ENCODE results near the gene CD247. TPM values are rescaled to one million over a fixed set of nuclear protein-coding genes. Genes with fewer than 3 reads are reported as not detected.

CD247 gene
- total RNA-seq, 1 donor: not detected

GRCh38 chr1:167482184-167482583, 36.1 kb downstream of the CD247 start:
- TF ChIP-seq CTCF (IDR thresholded peaks at IDR 0.05; ENCODE audit: extremely low read depth, low read depth, low read length): no peak
- Histone ChIP-seq H3K36me3 (ENCODE audit: insufficient read depth, low read length) (no peaks in the 10 kb centered on the region), H3K4me3 (ENCODE audit: insufficient read depth, low read length) (no peak overlapping the region), H3K27ac (ENCODE audit: low read depth, low read length) (no peak overlapping the region), H3K27me3 (ENCODE audit: insufficient read depth, low read length) (no peaks in the 10 kb centered on the region), H3K9me3 (ENCODE audit: low read depth, low read length) (no peaks in the 10 kb centered on the region), H3K4me1 (ENCODE audit: insufficient read depth, low read length) (no peaks in the 10 kb centered on the region), H3K79me2 (ENCODE audit: insufficient read depth, low read length) (no peaks in the 10 kb centered on the region), H4K20me1 (ENCODE audit: insufficient read depth, low read length) (no peaks in the 10 kb centered on the region), H3K4me2 (ENCODE audit: insufficient read depth, low read length) (no peak overlapping the region), H2AFZ (ENCODE audit: low read length) (no peak overlapping the region)
- DNase-seq (ENCODE audit: insufficient read length, low spot score, missing footprints): no peak

- Histone ChIP-seq H3K4me2 (ENCODE audit: insufficient read depth, low read length) (no peak overlapping the region), H4K20me1 (ENCODE audit: insufficient read depth, low read length) (no peaks in the 10 kb centered on the region), H3K27me3 (ENCODE audit: insufficient read depth, low read length) (no peaks in the 10 kb centered on the region), H3K27ac (ENCODE audit: low read depth, low read length) (no peak overlapping the region), H3K9me3 (ENCODE audit: low read depth, low read length) (no peaks in the 10 kb centered on the region), H3K79me2 (ENCODE audit: insufficient read depth, low read length) (no peaks in the 10 kb centered on the region), H3K36me3 (ENCODE audit: insufficient read depth, low read length) (no peaks in the 10 kb centered on the region), H2AFZ (ENCODE audit: low read length) (no peak overlapping the region), H3K4me3 (ENCODE audit: insufficient read depth, low read length) (no peak overlapping the region), H3K4me1 (ENCODE audit: insufficient read depth, low read length) (no peaks in the 10 kb centered on the region)
- peak; percentile 50 for DNase-seq (ENCODE audit: insufficient read length, low spot score, missing footprints)
- TF ChIP-seq CTCF (IDR thresholded peaks at IDR 0.05; ENCODE audit: extremely low read depth, low read depth, low read length): no peak
Observed at GRCh38 chr1:167479331-167479979, 38.9 kb downstream of the CD247 start.

- Histone ChIP-seq H3K4me3 (ENCODE audit: insufficient read depth, low read length) (no peak overlapping the region), H3K36me3 (ENCODE audit: insufficient read depth, low read length) (no peaks in the 10 kb centered on the region), H3K4me2 (ENCODE audit: insufficient read depth, low read length) (no peak overlapping the region), H3K27me3 (ENCODE audit: insufficient read depth, low read length) (no peaks in the 10 kb centered on the region), H3K9me3 (ENCODE audit: low read depth, low read length) (no peaks in the 10 kb centered on the region), H2AFZ (ENCODE audit: low read length) (no peak overlapping the region), H3K27ac (ENCODE audit: low read depth, low read length) (no peak overlapping the region), H3K4me1 (ENCODE audit: insufficient read depth, low read length) (no peaks in the 10 kb centered on the region), H4K20me1 (ENCODE audit: insufficient read depth, low read length) (no peaks in the 10 kb centered on the region), H3K79me2 (ENCODE audit: insufficient read depth, low read length) (no peaks in the 10 kb centered on the region)
- TF ChIP-seq CTCF (IDR thresholded peaks at IDR 0.05; ENCODE audit: extremely low read depth, low read depth, low read length): no peak
- no peak for DNase-seq (ENCODE audit: insufficient read length, low spot score, missing footprints)
Observed at GRCh38 chr1:167477986-167478385, 40.3 kb downstream of the CD247 start.

GRCh38 chr1:167476061-167476460, 42.3 kb downstream of the CD247 start:
- Histone ChIP-seq H3K4me1 (ENCODE audit: insufficient read depth, low read length) (no peaks in the 10 kb centered on the region), H3K79me2 (ENCODE audit: insufficient read depth, low read length) (no peaks in the 10 kb centered on the region), H2AFZ (ENCODE audit: low read length) (no peak overlapping the region), H4K20me1 (ENCODE audit: insufficient read depth, low read length) (no peaks in the 10 kb centered on the region), H3K27ac (ENCODE audit: low read depth, low read length) (no peak overlapping the region), H3K36me3 (ENCODE audit: insufficient read depth, low read length) (no peaks in the 10 kb centered on the region), H3K4me3 (ENCODE audit: insufficient read depth, low read length) (no peak overlapping the region), H3K27me3 (ENCODE audit: insufficient read depth, low read length) (no peaks in the 10 kb centered on the region), H3K4me2 (ENCODE audit: insufficient read depth, low read length) (no peak overlapping the region), H3K9me3 (ENCODE audit: low read depth, low read length) (no peaks in the 10 kb centered on the region)
- TF ChIP-seq CTCF (IDR thresholded peaks at IDR 0.05; ENCODE audit: extremely low read depth, low read depth, low read length): no peak
- DNase-seq (ENCODE audit: insufficient read length, low spot score, missing footprints): no peak

Measured in osteoblast (primary cell).